HG03354 (cell line): ENCODE data around the gene KRTAP9-6.
"Not testable (repeated sequence)": the region's sequence is repeated elsewhere in the genome, so short reads cannot be mapped to it uniquely, and the experiment has no call there.

Experiments
- ATAC-seq: cut with Tn5 transposase; IDR thresholded peaks from one replicate; pipeline ENCODE4 v1.9.1; 2021; ENCODE audit warnings: mild to moderate bottlenecking; ENCODE audit not compliant: unreplicated experiment, poor library complexity, severe bottlenecking

Gene KRTAP9-6

GRCh38 chr17:41265078-41265477 is at the start of gene KRTAP9-6:
Gene KRTAP9-6, plus strand, starts transcription at chr17:41265378. Its CDS starts 0 bp downstream, at chr17:41265378.
- ATAC-seq, result no peak

- no peak for ATAC-seq
These were observed 49.5 kb upstream of the KRTAP9-6 start for GRCh38 chr17:41215681-41216080.

GRCh38 chr17:41223821-41224220 is 41.4 kb upstream of the KRTAP9-6 start:
- no peak for ATAC-seq

- no peak for ATAC-seq
These were observed 39.1 kb upstream of the KRTAP9-6 start for GRCh38 chr17:41226051-41226450.

GRCh38 chr17:41226598-41227095 is 38.5 kb upstream of the KRTAP9-6 start, which contains the start of gene KRTAP9-2:
Gene KRTAP9-2, plus strand, starts transcription at chr17:41226648. Its CDS starts 7 bp downstream, at chr17:41226655.
- not testable (repeated sequence) for ATAC-seq

- ATAC-seq, result no peak
These were observed 35.1 kb upstream of the KRTAP9-6 start for GRCh38 chr17:41230094-41230493.

GRCh38 chr17:41231731-41232130 is 33.4 kb upstream of the KRTAP9-6 start:
- no peak for ATAC-seq

- ATAC-seq, result not testable (repeated sequence)
These were observed 32.6 kb upstream of the KRTAP9-6 start, which contains the start of gene KRTAP9-3 for GRCh38 chr17:41232399-41233105. Gene KRTAP9-3, plus strand, starts transcription at chr17:41232449. Its CDS starts 53 bp downstream, at chr17:41232502.

GRCh38 chr17:41237116-41237515 is 28.1 kb upstream of the KRTAP9-6 start:
- ATAC-seq, result not testable (repeated sequence)

- not testable (repeated sequence) for ATAC-seq
These were observed 27.2 kb upstream of the KRTAP9-6 start, which contains the start of gene KRTAP9-8 for GRCh38 chr17:41237949-41238437. Gene KRTAP9-8, plus strand, starts transcription at chr17:41237999. Its CDS starts 53 bp downstream, at chr17:41238052.

- not testable (repeated sequence) for ATAC-seq
These were observed 18.0 kb upstream of the KRTAP9-6 start for GRCh38 chr17:41246995-41247787.

GRCh38 chr17:41249637-41250240 is 15.4 kb upstream of the KRTAP9-6 start, which contains the start of gene KRTAP9-4:
Gene KRTAP9-4, plus strand, starts transcription at chr17:41249687. Its CDS starts 34 bp downstream, at chr17:41249721.
- not testable (repeated sequence) for ATAC-seq

GRCh38 chr17:41251261-41251660 is 13.9 kb upstream of the KRTAP9-6 start:
- ATAC-seq, result no peak

GRCh38 chr17:41254861-41255260 is 10.3 kb upstream of the KRTAP9-6 start:
- no peak for ATAC-seq

- not testable (repeated sequence) for ATAC-seq
These were observed 9.5 kb upstream of the KRTAP9-6 start, which contains the start of gene KRTAP9-9 for GRCh38 chr17:41255381-41256290. Gene KRTAP9-9, plus strand, starts transcription at chr17:41255384.

GRCh38 chr17:41256291-41256685 is 8.9 kb upstream of the KRTAP9-6 start:
- ATAC-seq, result no peak

- ATAC-seq, result no peak
These were observed 6.8 kb upstream of the KRTAP9-6 start for GRCh38 chr17:41258406-41258805.

GRCh38 chr17:41263212-41263611 is 2.0 kb upstream of the KRTAP9-6 start:
- no peak for ATAC-seq

GRCh38 chr17:41264599-41264998 is 579 bp upstream of the KRTAP9-6 start:
- ATAC-seq, result no peak
